ENCODE data around the gene CYTH2.
"Not testable (repeated sequence)": the region's sequence is repeated elsewhere in the genome, so short reads cannot be mapped to it uniquely, and the experiment has no call there.

The CYTH2 gene

GRCh38 chr19:48511321-48511731 is 42.2 kb downstream of the CYTH2 start:
- DNase-seq (ENCODE audit: low read depth in 3 of 3), result no peak

GRCh38 chr19:48511800-48512503 is 42.8 kb downstream of the CYTH2 start, which contains the start of gene LMTK3:
TSS of gene LMTK3 (minus strand) at chr19:48511835. CDS start at chr19:48511576, 259 bp downstream.
- DNase-seq (ENCODE audit: low read depth in 3 of 3), result peak in 2 of 3 experiments; percentile 61 to 70

- DNase-seq (ENCODE audit: low read depth in 3 of 3), result no peak
These were observed 43.5 kb downstream of the CYTH2 start for GRCh38 chr19:48512504-48513288.

GRCh38 chr19:48513289-48514122 is 44.3 kb downstream of the CYTH2 start:
- DNase-seq (ENCODE audit: low read depth in 3 of 3), result peak in 2 of 3 experiments; percentile 50 to 53

- no peak for DNase-seq (ENCODE audit: low read depth in 3 of 3)
These were observed 44.9 kb downstream of the CYTH2 start for GRCh38 chr19:48514123-48514458.

GRCh38 chr19:48516536-48516935 is 47.4 kb downstream of the CYTH2 start:
- no peak for DNase-seq (ENCODE audit: low read depth in 3 of 3)

GRCh38 chr19:48518207-48518606 is 49.0 kb downstream of the CYTH2 start:
- DNase-seq (ENCODE audit: low read depth in 3 of 3), result no peak

GRCh38 chr19:48519426-48519825 is 50.3 kb downstream of the CYTH2 start:
- DNase-seq (ENCODE audit: low read depth in 3 of 3), result not testable (repeated sequence)

GRCh38 chr19:48520134-48520533 is 51.0 kb downstream of the CYTH2 start:
- DNase-seq (ENCODE audit: low read depth in 3 of 3), result no peak

GRCh38 chr19:48524221-48524620 is 55.1 kb downstream of the CYTH2 start:
- DNase-seq (ENCODE audit: low read depth in 3 of 3), result no peak

- DNase-seq (ENCODE audit: low read depth in 3 of 3), result no peak
These were observed 55.6 kb downstream of the CYTH2 start for GRCh38 chr19:48524732-48525131.

GRCh38 chr19:48529156-48529555 is 60.0 kb downstream of the CYTH2 start:
- no peak for DNase-seq (ENCODE audit: low read depth in 3 of 3)

GRCh38 chr19:48530066-48530720 is 61.0 kb downstream of the CYTH2 start:
- DNase-seq (ENCODE audit: low read depth in 3 of 3), result no peak

- DNase-seq (ENCODE audit: low read depth in 3 of 3), result no peak
These were observed 61.6 kb downstream of the CYTH2 start for GRCh38 chr19:48530770-48531169.

All from stimulated activated CD4-positive, alpha-beta T cell treated with anti-CD3 and anti-CD28 coated beads, TNF-alpha, amount 100 ng/mL, for 4 hours (primary cell).